Gastroesophageal sphincter (tissue), 3 donors: ENCODE measurements around the gene TSHZ3.

Experiments
- CTCF ChIP-seq, 4 experiments: fragments of 200-600 bp in 2 of 4; fragments of 450-650 bp in 2 of 4; sonication (generic) in 1 of 4; IDR thresholded peaks; one replicate each; pipeline ENCODE4 v1.5.1; 2017 to 2019; ENCODE audit warnings: antibody characterized with exemption in 4 of 4, mild to moderate bottlenecking in 2 of 4, moderate library complexity in 2 of 4
- POLR2A ChIP-seq, 2 donors: fragments of 450-650 bp; IDR thresholded peaks; one replicate each; pipeline ENCODE4 v1.6.1; 2017; ENCODE audit warnings: antibody characterized with exemption in 2 of 2, mild to moderate bottlenecking in 2 of 2, moderate library complexity in 1 of 2

GRCh38 chr19:31332096-31332495 is 17.1 kb downstream of the TSHZ3 start:
- TF ChIP-seq POLR2A (IDR thresholded peaks at IDR 0.05), result no peak
- no peak for TF ChIP-seq CTCF (IDR thresholded peaks at IDR 0.05)
